GM23338 (cell line): ENCODE measurements around the gene MPRIP.

Experiments used
- CREB1 ChIP-seq: fragments of 250-450 bp; sonication (Bioruptor Pico); IDR thresholded peaks from 2 replicates; pipeline ENCODE4 v1.5.0; 2020; ENCODE audit warnings: low read depth, mild to moderate bottlenecking, moderate library complexity
- TF ChIP-seq, protein P1 (sequence below), 2 experiments: fragments of 200-600 bp in 1 of 2; sonication (generic) in 1 of 2; conservative IDR thresholded peaks; 2 replicates each; pipeline versions ENCODE4 v1.5.1 to v1.6.1; 2016 to 2017; ENCODE audit warnings: antibody characterized with exemption in 2 of 2, low read depth in 2 of 2, mild to moderate bottlenecking in 2 of 2, moderate library complexity in 1 of 2

DNA sequence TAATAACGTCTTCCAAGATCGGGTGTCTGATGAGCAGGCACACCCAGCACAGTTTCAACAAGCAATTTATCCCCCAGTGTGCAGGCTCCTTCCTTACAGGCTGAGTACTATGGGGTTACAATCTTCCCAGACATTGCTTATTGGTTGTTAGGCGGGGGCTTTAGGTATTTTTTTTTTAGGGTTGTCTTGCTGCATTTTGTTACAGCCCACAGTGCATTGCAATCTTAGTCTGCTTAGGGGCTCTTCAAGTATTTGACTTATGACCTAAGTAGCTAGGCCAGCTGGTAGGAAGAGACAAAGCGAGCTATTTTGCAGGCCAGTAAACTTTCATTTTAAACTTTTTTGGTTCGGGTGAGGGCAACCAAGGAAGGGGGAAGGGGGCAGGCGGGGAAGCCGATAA is 158.1 kb downstream of the MPRIP start:
- TF ChIP-seq, protein P1, sequence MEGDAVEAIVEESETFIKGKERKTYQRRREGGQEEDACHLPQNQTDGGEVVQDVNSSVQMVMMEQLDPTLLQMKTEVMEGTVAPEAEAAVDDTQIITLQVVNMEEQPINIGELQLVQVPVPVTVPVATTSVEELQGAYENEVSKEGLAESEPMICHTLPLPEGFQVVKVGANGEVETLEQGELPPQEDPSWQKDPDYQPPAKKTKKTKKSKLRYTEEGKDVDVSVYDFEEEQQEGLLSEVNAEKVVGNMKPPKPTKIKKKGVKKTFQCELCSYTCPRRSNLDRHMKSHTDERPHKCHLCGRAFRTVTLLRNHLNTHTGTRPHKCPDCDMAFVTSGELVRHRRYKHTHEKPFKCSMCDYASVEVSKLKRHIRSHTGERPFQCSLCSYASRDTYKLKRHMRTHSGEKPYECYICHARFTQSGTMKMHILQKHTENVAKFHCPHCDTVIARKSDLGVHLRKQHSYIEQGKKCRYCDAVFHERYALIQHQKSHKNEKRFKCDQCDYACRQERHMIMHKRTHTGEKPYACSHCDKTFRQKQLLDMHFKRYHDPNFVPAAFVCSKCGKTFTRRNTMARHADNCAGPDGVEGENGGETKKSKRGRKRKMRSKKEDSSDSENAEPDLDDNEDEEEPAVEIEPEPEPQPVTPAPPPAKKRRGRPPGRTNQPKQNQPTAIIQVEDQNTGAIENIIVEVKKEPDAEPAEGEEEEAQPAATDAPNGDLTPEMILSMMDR (conservative IDR thresholded peaks at IDR 0.05; ENCODE audit: low read depth in 2 of 2): no peak
- no peak for TF ChIP-seq CREB1
